IPS-NIHi11 (cell line): ENCODE results near the gene UTS2R.
A peak's percentile ranks its signal among the peaks of the same experiment; 100 is the strongest.
"Not testable (repeated sequence)": the region's sequence is repeated elsewhere in the genome, so short reads cannot be mapped to it uniquely, and the experiment has no call there.

Experiments used
- DNase-seq: peaks from one replicate; pipeline ENCODE4 v3.0.0; 2012; ENCODE audit warnings: mixed read lengths, low spot score

The UTS2R gene

GRCh38 chr17:82408938-82409318 lies 37.4 kb downstream of the UTS2R start:
- no peak for DNase-seq

GRCh38 chr17:82410014-82410716 lies 38.6 kb downstream of the UTS2R start:
- DNase-seq = no peak

GRCh38 chr17:82411396-82412053 lies 40.0 kb downstream of the UTS2R start:
- no peak for DNase-seq

GRCh38 chr17:82412081-82412480 lies 40.5 kb downstream of the UTS2R start:
- not testable (repeated sequence) for DNase-seq

- DNase-seq = no peak
Measured at GRCh38 chr17:82412535-82413520, 41.3 kb downstream of the UTS2R start.

- peak; percentile 98 for DNase-seq
Measured at GRCh38 chr17:82414548-82415281, 43.1 kb downstream of the UTS2R start.

- no peak for DNase-seq
Measured at GRCh38 chr17:82415336-82415735, 43.8 kb downstream of the UTS2R start.

GRCh38 chr17:82415786-82416185 lies 44.2 kb downstream of the UTS2R start:
- no peak for DNase-seq

GRCh38 chr17:82416264-82416663 lies 44.7 kb downstream of the UTS2R start:
- DNase-seq = no peak

- DNase-seq = no peak
Measured at GRCh38 chr17:82416771-82417170, 45.2 kb downstream of the UTS2R start.

GRCh38 chr17:82418001-82418986 lies 46.7 kb downstream of the UTS2R start, which contains the start of the genes HEXD and OGFOD3:
HEXD (plus strand) TSS chr17:82418347; CDS start chr17:82419800, 1,453 bp downstream.
OGFOD3 (minus strand) TSS chr17:82418586; CDS start chr17:82418485, 101 bp downstream.
- DNase-seq = peak; percentile 98

GRCh38 chr17:82419540-82419939 lies 48.0 kb downstream of the UTS2R start:
- DNase-seq = no peak

GRCh38 chr17:82424001-82424862 lies 52.7 kb downstream of the UTS2R start:
- peak; percentile 71 for DNase-seq

- no peak for DNase-seq
Measured at GRCh38 chr17:82424863-82425159, 53.2 kb downstream of the UTS2R start.
